GM18498 (cell line): Measurements from ENCODE around the gene SIRPB2.

Experiments used
- ATAC-seq: cut with Tn5 transposase; IDR thresholded peaks from one replicate; pipeline ENCODE4 v1.9.1; 2021; ENCODE audit warnings: mild to moderate bottlenecking, moderate library complexity; ENCODE audit not compliant: unreplicated experiment

SIRPB2 gene

DNA sequence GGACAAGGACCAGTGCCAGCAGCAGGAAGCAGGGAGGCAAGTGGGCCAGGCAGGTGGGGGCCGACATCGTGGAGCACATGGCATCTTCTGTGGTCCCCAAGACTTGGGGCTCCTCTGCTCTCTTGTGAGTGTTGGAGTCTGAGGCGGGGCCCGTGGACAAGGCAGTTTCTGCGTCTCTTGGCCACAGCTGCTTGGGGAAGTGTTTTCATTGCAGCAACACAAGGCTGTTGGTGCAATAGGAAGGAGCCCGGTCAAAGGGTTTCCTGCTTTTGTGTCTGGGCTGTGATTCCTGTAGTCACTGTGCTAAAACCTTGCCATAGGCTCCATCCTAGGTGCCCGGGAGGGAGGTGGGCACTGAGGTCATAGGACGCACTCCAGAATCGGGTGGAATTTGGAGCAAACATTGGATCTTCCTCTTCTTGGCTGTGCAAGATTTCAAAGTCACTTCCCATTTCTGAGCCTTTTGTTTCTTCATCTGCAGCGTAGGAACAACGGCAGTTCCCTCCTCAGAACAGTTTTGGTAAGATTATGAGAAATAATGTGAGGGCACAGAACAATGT, at the start of gene SIRPB2:
Gene SIRPB2, minus strand, starts transcription at position 140 of the 560 bp plus-strand sequence. Its CDS starts 61 bp downstream, at position 79.
- no peak for ATAC-seq

DNA sequence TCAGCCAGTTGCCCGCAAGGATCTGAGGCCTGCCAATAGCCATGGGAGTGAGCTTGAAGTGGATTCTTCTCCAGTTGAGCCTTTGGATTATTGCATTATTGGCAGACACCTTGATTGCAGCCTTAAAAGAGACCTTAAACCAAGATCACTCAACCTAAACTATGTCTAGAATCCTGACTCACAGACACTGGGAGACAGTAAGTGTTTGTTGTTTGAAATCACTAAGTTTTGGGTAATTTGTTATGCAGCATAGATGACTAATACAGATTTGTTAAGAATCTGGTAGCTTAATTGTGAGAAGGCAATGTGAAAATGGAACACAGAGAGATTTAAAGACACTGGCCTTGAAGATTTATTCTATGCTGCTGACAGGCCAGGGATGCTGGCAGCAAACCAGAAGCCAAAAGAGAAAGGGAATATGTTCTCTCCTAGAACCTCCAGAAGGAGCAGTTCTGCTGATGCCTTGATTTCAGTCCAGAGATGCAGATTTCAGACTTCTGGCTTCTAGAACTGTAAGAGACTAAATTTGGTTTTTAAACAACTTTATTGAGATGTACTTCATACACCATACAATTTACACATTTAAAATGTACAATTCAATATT, 48.7 kb upstream of the SIRPB2 start:
- no peak for ATAC-seq

DNA sequence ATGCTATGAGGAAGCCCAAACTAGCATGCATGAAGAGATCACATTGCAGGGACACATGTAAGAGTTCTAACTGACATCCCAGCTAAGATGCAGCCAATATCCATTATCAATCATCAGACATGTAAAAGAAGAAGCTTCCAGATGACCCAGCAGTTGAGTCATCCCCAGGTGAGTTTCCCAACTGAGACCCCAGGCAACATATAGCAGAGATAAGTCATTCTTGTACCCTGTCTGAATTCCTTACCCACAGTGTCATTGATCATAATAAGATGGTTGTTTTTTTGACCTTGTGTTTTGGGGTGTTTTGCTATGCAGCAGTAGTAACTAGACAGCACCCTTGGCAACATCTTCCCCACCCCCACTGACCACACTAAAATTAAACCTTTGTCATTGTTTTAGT, 47.4 kb upstream of the SIRPB2 start:
- ATAC-seq: no peak

DNA sequence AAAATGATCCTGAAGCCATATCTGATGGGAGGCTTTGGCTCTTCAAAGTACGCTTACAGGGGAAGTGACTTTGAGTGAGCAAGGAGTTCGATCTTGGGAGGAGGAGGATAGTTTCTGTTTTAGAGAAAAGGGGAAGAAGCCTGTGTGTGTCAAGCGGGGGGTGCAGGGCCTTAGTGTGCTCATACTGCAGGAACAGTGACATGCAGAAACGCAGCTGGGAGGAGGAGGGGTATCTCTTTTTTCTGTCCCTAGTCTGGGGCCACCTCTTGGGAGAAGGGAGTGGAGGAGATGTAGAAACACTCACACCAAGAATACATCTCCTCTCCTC, 46.5 kb upstream of the SIRPB2 start:
- no peak for ATAC-seq

DNA sequence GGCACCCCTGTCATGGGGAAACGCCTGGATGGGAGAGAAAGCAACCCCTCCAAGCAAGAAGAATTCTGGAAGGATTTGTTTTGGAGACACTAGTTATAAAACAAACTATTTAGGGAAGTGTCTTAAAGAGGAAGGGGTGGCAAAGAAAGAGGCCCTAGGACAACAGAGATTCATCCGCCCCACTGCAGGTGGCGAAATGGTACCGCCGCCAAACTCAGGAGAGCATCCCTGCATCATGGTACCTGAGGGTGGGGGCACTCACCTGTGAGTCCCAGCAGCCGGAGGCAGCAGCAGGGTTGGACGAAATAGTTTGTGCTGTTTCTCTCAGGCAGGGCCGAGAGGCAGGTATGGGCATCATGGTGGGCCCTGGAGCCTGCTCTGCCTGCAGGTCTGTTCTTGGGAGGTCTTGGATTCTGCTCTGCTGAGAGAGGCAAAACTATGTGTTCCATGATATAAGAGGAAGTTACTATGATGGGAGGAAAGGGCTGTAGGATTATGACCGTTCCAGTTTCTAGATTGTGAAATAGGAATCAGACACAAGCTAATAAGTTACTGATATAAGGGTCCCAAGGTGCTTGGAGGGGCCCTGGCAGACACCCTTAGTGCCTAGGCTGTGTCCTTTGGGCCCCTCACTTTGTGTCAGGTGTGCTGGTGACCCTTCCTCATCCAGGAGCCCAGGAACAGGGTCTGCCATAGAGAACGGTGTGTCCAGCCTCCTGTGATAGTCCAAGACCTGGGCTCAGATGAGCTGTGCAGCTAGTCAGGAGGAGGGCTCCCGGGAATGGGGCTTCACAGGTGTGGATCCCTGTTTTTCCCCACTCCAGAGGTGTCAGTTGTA, 45.9 kb upstream of the SIRPB2 start:
- ATAC-seq: no peak

DNA sequence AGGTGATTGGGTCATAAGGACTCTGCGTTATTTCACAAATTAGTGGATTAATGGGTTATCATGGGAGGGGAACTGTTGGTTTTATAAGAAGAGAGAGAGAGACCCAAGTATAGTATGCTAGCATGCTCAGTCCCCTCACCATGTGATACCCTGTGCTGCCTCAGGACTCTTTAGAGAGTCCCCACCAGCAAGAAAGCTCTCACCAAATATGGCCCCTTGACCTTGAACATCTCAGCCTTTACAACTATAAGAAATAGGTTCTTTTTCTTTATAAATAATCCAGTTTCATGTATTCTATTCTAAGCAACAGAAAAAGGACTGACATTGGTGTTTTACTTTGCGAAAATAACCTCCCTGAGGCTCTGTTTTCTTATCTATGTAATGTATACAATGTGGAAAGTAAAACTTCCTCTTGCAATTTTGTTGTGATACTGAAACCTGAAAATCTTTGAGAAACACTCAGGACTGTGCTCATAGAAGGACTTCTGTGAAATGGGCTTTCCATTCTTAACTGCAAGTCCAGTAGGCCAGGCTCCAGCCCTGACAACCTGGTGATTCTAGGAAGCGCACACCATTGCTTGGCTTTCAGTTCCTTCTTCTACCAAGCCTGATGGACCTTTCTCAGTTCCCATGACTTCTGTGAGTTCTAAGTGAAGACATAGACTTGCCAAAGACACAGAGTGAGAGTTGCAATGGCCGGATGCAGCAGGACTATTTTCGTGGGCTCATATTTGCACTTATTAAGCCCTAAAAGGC, 44.4 kb upstream of the SIRPB2 start:
- ATAC-seq: peak; percentile 91

DNA sequence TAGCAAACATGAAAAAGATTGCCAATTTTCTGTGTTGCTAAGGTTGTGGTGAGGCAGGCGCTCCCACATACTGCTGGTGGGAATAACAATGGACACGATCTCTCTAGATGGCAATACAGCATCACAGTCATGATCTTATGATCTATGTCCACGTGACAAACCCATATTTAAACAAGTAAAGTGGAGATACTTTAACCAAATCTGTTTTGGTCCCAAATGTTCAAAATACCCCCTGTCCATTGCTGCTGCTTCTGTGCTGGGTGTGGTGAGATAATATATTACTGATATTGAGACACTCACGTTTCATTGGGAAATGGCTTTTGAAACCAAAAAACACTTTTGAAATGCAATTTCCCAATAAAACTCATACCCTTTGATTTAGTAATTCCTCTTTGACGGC, 43.3 kb upstream of the SIRPB2 start:
- ATAC-seq: no peak

DNA sequence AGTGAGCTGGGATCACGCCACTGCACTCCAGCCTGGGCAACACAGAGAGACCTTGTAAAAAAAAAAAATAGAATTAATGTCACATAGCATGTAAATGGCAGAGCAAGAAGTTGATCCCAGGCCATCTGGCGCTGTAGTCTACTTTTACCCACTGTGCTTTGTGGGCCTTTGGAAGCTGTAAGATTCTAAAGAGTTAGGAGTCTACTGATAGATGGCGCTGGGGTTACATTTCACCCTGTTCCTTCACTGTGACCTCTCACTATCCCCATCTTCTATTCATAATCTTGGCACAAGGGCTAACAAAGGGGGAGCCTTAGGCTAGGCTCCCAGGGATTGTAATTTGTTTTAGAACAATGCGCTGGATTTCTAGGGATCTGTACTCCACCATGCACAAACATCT, 41.8 kb upstream of the SIRPB2 start:
- no peak for ATAC-seq

DNA sequence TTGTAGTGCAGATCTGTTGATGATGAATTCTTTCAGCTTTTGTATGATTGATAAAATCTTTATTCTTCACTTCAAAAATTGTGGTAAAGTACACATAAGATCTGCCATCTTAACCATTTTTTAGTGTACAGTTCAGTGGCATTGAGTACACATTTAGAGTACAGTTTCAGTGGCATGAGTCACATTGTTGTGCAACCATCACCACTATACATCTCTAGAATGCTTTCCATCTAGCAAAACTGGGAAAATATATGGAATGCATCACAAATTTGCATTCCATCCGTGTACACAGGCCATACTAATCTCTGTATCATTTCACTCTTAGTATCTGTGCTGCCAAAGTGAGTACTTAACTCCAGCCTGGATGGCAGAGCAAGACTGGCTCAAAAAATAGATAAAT, 37.6 kb upstream of the SIRPB2 start:
- ATAC-seq: no peak

DNA sequence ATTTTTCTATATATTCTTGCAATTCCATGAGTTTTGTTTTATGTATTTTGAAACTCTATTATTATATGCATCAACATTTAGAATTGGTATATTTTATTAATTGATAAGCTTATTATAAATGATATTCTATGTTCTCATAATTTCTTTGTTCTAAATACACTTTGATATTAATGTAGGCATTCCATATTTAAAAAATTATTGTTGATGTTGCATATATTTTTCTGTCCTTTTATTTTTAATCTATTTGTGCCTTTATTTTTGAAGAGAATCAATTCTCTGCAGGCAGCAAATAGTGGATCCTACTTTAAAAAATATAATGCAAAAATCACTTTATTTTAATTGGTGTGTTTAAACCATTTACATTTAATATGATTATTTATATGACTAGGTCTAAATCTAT, 36.7 kb upstream of the SIRPB2 start:
- no peak for ATAC-seq

DNA sequence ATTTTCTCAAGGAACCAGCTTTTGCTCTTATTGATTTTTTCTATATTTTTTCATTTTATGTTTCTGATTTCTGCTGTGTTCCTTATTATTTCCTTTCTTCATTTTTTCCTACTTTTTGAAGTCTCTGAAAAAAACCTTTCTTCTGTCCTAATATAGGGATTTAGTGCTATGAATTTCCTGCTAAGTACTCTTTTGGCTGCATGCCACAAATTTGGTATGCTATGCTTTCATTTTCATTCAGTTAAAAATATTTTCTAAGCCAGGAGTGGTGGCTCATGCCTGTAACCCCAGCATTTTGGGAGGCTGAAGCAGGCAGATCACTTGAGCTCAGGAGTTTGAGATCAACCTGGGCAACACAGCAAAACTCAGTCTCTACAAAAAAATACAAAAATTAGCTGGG, 35.7 kb upstream of the SIRPB2 start:
- no peak for ATAC-seq

DNA sequence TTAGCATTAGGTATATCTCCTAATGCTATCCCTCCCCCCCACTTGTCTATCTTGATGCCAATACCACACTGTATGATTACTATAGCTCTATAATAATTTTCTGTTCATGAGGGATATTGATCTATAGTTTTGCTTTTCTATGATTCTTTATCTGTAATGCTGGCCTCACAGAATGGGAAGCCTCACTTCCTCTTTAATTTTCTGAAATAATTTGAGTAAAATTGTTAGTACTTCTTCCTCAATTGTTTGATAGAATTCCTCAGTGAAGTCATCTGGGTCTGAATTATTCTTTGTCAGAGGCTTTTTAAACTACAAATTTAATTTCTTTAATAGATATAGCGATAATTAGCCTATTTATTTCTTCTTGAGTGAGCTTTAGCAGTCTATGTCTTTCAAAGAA, 35.1 kb upstream of the SIRPB2 start:
- no peak for ATAC-seq

DNA sequence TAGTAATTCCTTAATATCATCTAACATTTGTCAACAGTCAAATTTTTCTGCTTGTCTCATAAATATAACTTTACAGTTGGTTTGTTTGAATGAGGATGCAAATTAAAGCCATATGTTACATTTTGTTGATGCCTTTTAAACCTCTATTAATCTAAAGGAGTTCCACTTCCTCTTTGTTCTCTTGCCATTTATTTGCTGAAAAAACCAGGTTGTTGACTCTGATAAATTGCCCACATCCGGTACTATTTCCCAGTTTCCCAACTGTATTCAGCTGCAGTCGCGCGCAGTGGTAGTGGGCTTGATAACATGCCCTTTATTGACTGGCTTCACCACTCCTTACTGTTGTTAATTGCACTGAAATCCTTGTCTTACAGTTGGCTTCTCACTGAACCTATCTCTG, 32.8 kb upstream of the SIRPB2 start:
- no peak for ATAC-seq

DNA sequence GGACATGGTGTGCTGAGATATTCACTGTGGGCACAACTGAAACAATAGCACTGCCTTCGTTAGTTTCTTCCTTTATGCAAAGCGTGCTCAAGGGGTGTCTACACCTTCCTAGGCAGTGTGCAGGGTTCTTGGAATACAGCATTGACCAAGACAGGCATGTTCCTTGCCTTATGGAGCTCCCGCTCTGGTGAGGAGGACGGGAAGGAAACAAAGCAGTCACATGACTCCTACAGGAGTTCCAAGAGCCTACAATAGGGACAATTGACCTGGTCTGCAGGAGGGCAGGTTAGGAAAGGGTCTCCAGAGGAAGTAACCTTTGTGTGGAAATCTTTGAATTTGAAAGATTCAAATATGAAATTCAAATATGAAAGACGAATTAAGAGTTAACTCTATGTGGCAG, 25.8 kb upstream of the SIRPB2 start:
- ATAC-seq: no peak

DNA sequence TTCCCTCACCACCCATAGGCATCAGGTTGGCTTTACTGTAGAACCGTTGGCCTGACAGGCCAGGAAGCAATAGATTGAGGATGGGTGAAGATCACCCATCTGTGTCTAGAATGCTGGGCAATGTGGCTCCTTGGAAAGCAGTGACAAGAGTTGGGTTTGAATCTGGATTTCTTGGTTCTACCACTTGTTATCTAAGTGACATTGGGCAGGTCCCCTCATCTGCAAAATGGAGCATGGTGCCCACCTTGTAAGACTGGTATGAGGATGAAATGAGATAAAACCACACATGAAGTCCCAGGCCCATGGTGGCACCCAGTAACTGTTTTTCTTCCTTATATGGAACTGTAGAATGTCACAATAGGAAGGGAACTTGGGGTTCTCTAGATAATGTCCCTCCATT, 22.6 kb upstream of the SIRPB2 start:
- ATAC-seq: no peak

DNA sequence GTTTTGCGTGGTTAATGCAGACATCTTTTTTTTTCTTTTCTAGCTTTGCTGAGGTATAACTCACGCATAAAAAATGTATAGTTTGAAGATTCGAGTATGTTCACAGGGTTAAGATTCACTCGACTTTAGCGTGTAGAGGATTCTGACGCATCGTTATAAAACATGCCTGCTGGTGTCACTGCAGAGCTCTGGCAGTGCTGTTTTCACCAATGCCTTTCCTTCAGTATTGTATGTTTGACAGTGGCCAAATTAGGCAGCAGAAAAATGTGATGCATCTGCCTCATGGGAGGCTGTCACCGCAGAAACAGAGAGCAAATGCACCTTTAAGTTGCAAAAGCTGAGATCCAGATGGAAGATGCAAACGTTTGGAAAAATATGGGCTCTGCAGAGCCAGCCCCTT, 18.0 kb upstream of the SIRPB2 start:
- ATAC-seq: no peak

DNA sequence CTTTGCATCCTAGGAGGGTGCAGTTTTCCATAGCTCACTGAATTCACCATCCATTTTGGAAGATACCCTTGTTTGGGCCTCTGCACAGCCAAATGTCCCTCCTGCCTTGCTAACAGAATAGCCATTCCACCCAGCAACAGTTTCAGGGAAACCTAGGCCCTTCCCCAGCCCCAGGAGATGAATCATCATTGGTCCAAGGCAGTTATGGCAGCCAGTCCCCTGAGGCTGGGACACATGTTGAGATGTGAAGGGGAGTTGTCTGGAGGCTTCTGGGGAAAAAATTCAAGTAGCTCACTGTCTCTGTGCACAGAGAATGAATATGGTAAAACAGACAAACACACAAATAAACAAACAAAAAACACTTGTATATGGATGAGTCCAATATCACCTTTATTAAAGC, 17.4 kb upstream of the SIRPB2 start:
- ATAC-seq: no peak

DNA sequence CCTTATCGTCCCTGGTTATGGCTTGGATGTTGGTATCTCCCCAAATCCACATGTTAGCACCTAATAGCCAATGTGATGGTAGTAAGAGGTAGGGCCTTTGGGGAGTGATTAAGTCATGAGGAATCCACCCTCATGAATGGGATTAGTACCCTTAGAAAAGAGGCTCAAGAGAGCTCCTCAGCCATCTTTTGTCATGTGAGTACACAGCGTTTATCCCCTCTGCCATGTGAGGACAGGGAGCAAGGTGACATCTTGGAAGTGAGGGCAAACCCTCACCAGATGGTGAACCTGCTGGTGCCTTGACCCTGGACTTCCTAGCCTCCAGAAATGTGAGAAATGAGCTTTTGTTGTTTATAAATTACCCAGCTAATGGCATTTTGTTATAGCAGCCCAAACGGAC, 16.1 kb upstream of the SIRPB2 start:
- ATAC-seq: no peak

DNA sequence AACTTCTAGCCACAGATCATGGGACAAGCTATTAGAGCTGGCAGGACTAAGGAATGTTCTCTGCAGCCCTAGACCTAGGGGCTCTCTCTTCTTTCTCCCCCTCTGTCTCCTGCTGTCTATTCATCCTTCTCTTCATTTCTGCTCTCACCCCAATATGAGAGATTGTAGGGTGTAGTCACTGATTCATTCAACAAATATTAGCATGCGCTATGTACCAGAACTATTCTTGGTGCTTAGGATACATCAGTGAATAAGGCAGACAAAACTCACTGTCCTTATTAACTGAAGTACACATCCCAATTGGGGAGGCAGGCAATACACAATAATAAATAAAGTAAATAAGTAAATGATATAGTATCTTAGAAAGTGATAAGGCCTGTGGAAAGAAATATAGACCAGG, 14.7 kb upstream of the SIRPB2 start:
- no peak for ATAC-seq

DNA sequence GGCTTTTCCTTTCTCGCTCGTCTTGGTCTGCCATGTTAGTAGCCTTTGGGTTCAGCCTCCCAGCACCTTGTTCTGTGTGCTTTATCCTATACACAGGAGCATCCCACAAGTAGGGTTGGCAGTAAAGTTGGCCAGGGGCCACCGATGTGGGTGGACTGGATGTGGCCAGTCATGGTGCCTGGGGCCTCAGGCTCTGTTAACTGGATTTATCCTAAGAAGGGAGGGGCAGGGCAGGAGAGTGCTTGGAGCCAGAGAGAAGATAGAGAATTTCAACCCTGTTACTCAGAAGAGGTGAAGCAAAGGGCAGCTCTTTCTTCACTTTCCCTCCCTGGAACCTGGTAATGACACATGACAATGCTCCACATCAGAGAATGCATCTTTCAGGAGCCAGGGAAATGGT, 14.1 kb upstream of the SIRPB2 start:
- no peak for ATAC-seq

DNA sequence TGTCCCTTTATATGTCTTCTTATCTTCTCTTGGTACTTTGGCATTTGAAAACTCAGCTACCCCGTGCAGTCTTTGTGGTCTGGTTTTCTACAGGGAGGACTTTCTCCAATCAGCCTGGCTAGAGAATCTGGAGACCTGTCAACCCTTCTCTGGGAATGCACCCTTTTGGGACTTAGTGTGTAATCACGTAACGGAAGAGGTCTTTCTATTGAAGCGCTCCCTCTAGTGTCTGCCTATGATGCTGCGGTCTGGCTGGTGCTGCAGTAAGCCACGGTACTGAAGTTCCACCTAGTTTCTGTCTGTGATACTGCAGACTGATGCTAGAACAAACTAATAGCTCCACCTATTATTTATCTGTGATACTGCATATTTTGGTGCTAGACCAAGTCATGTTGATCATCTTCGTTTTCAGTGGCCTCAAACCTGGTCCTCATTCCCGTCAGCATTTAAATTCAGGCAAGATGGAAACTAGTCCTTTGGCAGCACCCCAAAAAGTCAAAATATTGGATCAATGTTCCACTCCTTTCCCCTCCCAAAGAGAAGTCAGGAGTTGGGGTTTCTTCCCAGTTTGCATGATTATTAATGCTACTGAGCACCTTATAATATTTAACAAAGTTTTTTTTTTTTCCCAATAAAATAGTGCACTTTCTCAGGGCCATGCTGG, 12.5 kb upstream of the SIRPB2 start:
- ATAC-seq: peak; percentile 95
